HG03025 (cell line): ENCODE data around the gene BOLA2B.
"Not testable (repeated sequence)": the region's sequence is repeated elsewhere in the genome, so short reads cannot be mapped to it uniquely, and the experiment has no call there.

Source experiments
- ATAC-seq: cut with Tn5 transposase; IDR thresholded peaks from one replicate; pipeline ENCODE4 v1.9.1; 2021; ENCODE audit warnings: mild to moderate bottlenecking, moderate library complexity; ENCODE audit not compliant: unreplicated experiment, low FRiP score

Gene BOLA2B

GRCh38 chr16:30184891-30185682 lies 8.4 kb downstream of the BOLA2B start:
- no peak for ATAC-seq

DNA sequence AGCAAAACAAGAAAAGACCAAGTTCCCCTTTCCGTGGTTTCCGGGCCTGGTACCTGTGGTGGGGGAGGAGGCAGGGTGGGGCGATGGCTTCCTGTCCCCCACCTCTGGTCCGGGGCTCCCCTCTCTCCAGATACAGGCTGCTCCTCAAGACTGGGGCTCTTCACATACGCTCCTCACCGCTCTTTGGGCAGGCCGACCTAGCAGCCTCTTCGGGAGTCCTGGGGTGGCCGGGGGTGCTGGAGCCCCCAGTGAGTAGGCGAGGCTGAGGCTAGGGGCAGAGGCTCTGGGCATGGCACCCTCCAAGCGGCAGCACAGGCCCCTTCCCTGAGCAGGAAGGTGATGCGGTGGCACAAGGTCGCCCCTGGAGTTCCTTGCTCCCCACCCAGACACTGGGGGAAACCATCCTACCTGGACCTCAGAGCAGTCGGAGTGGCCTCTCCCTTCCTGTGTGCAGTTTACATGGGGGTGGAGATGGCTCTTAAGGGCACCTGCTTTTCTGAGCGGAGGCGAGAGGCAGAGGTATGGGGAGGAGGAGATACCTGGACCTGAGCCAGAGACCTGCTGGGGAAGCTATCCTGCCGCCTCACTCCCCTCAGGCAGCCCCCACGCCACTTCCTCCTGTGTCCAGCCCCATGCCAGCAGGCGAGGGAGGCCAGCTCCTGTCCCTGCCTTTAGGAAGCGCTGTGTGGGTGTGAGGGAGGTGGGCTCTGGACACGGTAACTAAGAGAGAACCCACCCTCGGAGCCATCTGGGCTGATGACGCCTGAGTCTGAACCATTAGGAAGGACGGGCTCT lies 9.2 kb downstream of the BOLA2B start:
- peak; percentile 31 for ATAC-seq

GRCh38 chr16:30183233-30184095 lies 10.0 kb downstream of the BOLA2B start, which contains the start of gene CORO1A:
Gene CORO1A (plus strand): TSS chr16:30183602. CDS start chr16:30185210, 1,608 bp downstream.
- peak; percentile 42 for ATAC-seq

- no peak for ATAC-seq
Observed at GRCh38 chr16:30180741-30181140, 12.7 kb downstream of the BOLA2B start.

DNA sequence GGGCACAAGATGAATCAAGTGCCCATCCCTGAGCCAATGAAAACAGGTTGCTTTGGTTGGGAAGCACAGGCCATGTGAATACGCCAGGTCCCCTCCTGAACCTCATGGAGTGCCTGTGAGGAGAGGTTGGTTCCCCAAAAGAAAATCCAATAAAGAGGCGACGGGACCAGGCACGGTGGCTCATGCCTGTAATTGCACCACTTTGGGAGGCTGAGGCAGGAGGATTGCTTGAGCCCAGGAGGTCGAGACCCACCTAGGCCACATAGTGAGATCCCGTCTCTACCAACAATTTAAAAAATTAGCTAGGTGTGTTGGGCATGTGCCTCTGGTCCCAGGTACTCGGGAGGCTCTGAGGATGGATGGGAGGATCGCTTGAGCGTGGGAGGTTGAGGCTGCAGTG lies 13.5 kb downstream of the BOLA2B start:
- no peak for ATAC-seq

DNA sequence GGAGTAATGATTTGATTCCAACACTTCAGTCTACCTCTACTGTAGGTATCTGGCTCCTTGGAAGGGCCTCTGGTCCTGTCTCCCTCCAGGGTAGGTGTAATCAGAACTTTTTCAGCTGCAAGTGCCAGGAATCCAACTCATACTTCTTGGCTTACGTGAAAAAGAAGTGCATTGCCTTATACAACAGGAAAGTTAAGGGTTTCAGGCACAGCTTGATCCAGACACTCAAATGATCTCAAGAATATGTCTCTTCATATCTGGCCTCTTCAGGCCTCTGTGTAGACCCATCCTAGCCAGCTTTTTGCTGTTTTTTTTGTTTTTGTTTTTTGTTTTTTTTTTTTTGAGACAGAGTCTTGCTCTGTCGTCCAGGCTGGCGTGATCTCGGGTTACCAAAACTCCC lies 14.3 kb downstream of the BOLA2B start:
- no peak for ATAC-seq

GRCh38 chr16:30176876-30177275 lies 16.6 kb downstream of the BOLA2B start:
- ATAC-seq, result not testable (repeated sequence)

- no peak for ATAC-seq
Observed at GRCh38 chr16:30173054-30173453, 20.4 kb downstream of the BOLA2B start.

- ATAC-seq, result not testable (repeated sequence)
Observed at GRCh38 chr16:30170145-30170544, 23.3 kb downstream of the BOLA2B start.

GRCh38 chr16:30169416-30169815 lies 24.1 kb downstream of the BOLA2B start:
- ATAC-seq, result not testable (repeated sequence)

GRCh38 chr16:30168746-30169145 lies 24.7 kb downstream of the BOLA2B start:
- ATAC-seq, result not testable (repeated sequence)

GRCh38 chr16:30166202-30166902 lies 27.1 kb downstream of the BOLA2B start:
- no peak for ATAC-seq

- no peak for ATAC-seq
Observed at GRCh38 chr16:30163538-30163937, 29.9 kb downstream of the BOLA2B start.

- no peak for ATAC-seq
Observed at GRCh38 chr16:30157214-30157613, 36.3 kb downstream of the BOLA2B start.

DNA sequence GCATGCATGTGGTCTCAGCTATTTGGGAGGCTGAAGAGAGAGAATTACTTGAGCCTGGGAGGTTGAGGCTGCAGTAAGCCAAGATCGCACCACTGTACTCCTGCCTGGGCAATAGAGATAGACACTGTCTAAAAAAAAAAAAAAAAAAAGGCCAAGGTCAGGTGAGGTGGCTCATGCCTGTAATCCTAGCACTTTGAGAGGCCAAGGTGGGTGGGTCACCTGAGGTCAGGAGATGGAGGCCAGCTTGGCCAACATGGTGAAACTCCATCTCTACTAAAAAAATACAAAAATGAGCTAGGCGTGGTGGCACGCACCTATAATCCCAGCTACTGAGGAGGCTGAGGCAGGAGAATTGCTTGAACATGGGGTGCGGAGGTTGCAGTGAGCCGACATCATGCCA lies 38.3 kb downstream of the BOLA2B start:
- ATAC-seq, result no peak

DNA sequence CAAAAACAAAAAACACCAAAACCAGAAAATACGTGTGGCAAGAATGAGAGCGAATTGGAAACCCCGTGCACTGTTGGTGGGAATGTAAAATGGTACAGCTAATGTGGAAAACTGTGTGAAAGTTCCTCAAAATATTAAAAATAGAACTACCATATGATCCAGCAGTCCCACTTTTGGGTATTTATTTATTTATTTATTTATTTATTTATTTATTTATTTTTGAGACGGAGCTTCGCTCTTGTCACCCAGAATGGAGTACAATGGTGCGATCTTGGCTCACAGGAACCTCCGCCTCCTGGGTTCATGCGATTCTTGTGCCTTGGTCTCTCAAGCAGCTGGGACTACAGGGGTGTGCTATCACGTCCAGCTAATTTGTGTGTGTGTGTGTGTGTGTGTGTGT lies 40.9 kb downstream of the BOLA2B start:
- no peak for ATAC-seq

- ATAC-seq, result no peak
Observed at GRCh38 chr16:30151091-30151490, 42.4 kb downstream of the BOLA2B start.

DNA sequence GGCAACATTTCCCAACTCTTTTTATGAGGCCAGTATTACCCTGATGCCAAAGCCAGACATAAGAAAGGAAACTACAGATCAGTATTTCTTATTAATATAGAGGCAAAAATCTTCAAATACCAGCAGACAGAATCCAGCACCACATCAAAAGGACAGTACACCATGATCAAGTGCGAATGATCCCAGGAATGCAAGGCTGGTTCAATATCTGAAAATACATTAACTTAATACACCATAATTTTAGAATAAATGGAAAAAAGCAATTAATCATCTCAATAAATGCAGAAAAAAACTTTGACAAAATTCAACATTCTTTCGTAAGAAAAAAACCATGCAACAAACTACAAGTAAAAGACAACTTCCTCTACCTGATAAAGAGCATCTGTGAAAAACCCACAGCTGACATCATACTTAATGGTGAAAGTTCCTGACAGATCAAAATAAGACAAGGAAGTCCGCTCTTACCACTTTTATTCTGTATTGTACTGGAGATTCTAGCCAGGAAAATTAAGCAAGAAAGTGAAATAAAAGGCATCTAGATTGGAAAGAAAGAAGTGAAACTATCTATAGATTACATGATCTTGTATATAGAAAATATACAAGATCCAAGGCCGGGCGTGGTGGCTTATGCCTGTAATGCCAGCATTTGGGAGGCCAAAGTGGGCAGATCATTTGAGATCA lies 44.1 kb downstream of the BOLA2B start:
- ATAC-seq, result no peak

DNA sequence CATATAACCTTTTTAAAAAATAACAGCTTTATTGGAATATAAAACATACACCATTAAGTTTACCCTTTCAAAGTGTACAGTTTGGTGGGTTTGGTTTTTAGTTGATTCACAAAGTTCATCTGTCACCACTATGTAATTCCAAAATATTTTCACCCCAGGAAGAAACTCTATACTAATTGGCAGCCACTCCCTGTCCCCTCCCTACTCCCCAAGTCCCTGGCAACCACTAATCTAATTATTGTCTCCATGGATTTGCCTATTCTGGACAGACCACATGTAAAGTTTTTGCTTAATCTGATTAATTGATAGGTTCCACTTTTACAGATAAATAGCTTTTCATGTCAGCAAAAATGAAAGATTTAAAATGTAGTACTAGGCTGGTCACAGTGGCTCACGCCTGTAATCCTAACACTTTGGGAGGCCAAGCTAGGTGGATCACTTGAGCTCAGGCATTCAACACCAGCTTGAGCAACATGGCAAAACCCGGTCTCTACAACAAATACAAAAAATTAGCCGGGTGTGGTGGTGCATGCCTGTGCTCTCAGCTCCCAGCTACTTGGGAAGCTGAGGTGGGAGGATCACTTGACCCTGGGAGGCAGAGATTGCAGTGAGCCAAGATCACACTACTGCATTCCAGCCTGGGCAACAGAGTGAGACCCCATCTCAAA lies 45.5 kb downstream of the BOLA2B start:
- ATAC-seq, result no peak
